NCI-H1092 treated with DMSO at 0.1 percent for 48 hours (cell line): ENCODE results near the gene PFN3.

Experiments used
- DNase-seq: peaks from one replicate; lab custom pipeline; 2025; lab: John Stamatoyannopoulos, UW

The PFN3 gene

GRCh38 chr5:177399997-177400868 is at the start of gene PFN3:
PFN3 (minus strand) TSS chr5:177400661; CDS start chr5:177400576, 85 bp downstream.
- no peak for DNase-seq

GRCh38 chr5:177449140-177450061 is 48.9 kb upstream of the PFN3 start:
- no peak for DNase-seq

GRCh38 chr5:177448244-177448950 is 47.9 kb upstream of the PFN3 start:
- no peak for DNase-seq

GRCh38 chr5:177447611-177448243 is 47.3 kb upstream of the PFN3 start:
- DNase-seq, result peak; percentile 54

GRCh38 chr5:177447066-177447610 is 46.7 kb upstream of the PFN3 start:
- DNase-seq, result peak; percentile 59

- peak; percentile 63 for DNase-seq
Measured at GRCh38 chr5:177446200-177447065, 46.0 kb upstream of the PFN3 start, which contains the start of gene PRR7. PRR7 (plus strand) TSS chr5:177446814; CDS start chr5:177455068, 8,254 bp downstream.

- no peak for DNase-seq
Measured at GRCh38 chr5:177445917-177446199, 45.4 kb upstream of the PFN3 start.

GRCh38 chr5:177445052-177445916 is 44.8 kb upstream of the PFN3 start:
- DNase-seq, result no peak

GRCh38 chr5:177444106-177445051 is 43.9 kb upstream of the PFN3 start:
- no peak for DNase-seq

- DNase-seq, result no peak
Measured at GRCh38 chr5:177443144-177443983, 42.9 kb upstream of the PFN3 start.

GRCh38 chr5:177442066-177442826 is 41.8 kb upstream of the PFN3 start:
- DNase-seq, result no peak

- no peak for DNase-seq
Measured at GRCh38 chr5:177440990-177441780, 40.7 kb upstream of the PFN3 start.

- no peak for DNase-seq
Measured at GRCh38 chr5:177440211-177440989, 39.9 kb upstream of the PFN3 start.

GRCh38 chr5:177439518-177440053 is 39.1 kb upstream of the PFN3 start:
- no peak for DNase-seq

- DNase-seq, result no peak
Measured at GRCh38 chr5:177438468-177438867, 38.0 kb upstream of the PFN3 start.
